COLO829 (cell line): ENCODE measurements around the gene CCDC124.
"Not testable (repeated sequence)": the region's sequence is repeated elsewhere in the genome, so short reads cannot be mapped to it uniquely, and the experiment has no call there.

Source experiments
- DNase-seq: peaks from one replicate; pipeline ENCODE4 v3.0.0; 2012; ENCODE audit warnings: low spot score

Gene CCDC124

GRCh38 chr19:17932485-17933338 is at the start of gene CCDC124:
Gene CCDC124 (plus strand): TSS chr19:17933015. CDS start chr19:17936421, 3,406 bp downstream.
- DNase-seq, result peak; percentile 88

GRCh38 chr19:17883627-17884410 is 49.0 kb upstream of the CCDC124 start:
- DNase-seq, result no peak

GRCh38 chr19:17886515-17886914 is 46.3 kb upstream of the CCDC124 start:
- DNase-seq, result no peak

GRCh38 chr19:17887221-17887620 is 45.6 kb upstream of the CCDC124 start:
- not testable (repeated sequence) for DNase-seq

GRCh38 chr19:17888260-17888659 is 44.6 kb upstream of the CCDC124 start:
- DNase-seq, result no peak

GRCh38 chr19:17889609-17890214 is 43.1 kb upstream of the CCDC124 start:
- DNase-seq, result peak; percentile 71

GRCh38 chr19:17893766-17894165 is 39.0 kb upstream of the CCDC124 start:
- DNase-seq, result no peak

- DNase-seq, result no peak
Observed at GRCh38 chr19:17902701-17903100, 30.1 kb upstream of the CCDC124 start.

GRCh38 chr19:17908244-17908643 is 24.6 kb upstream of the CCDC124 start:
- no peak for DNase-seq

GRCh38 chr19:17909003-17909732 is 23.6 kb upstream of the CCDC124 start:
- no peak for DNase-seq

- DNase-seq, result no peak
Observed at GRCh38 chr19:17910791-17911360, 21.9 kb upstream of the CCDC124 start.

GRCh38 chr19:17915940-17916593 is 16.7 kb upstream of the CCDC124 start:
- no peak for DNase-seq

GRCh38 chr19:17918151-17918550 is 14.7 kb upstream of the CCDC124 start:
- not testable (repeated sequence) for DNase-seq

GRCh38 chr19:17919122-17919521 is 13.7 kb upstream of the CCDC124 start:
- DNase-seq, result not testable (repeated sequence)

- no peak for DNase-seq
Observed at GRCh38 chr19:17920527-17920926, 12.3 kb upstream of the CCDC124 start.

GRCh38 chr19:17922138-17922537 is 10.7 kb upstream of the CCDC124 start:
- DNase-seq, result no peak

GRCh38 chr19:17926044-17926443 is 6.8 kb upstream of the CCDC124 start:
- no peak for DNase-seq

GRCh38 chr19:17929056-17929455 is 3.8 kb upstream of the CCDC124 start:
- DNase-seq, result no peak

- DNase-seq, result no peak
Observed at GRCh38 chr19:17931532-17932191, 1.2 kb upstream of the CCDC124 start.

- DNase-seq, result no peak
Observed at GRCh38 chr19:17933414-17934129, 757 bp downstream of the CCDC124 start.
